Muscle layer of duodenum (tissue), 2 donors: Measurements from ENCODE around the gene CCDC51.

ENCODE experiments used
- H3K27ac ChIP-seq: one replicate; pipeline ENCODE4 v1.7.0; 2013; ENCODE audit warnings: mild to moderate bottlenecking, low read length
- H3K27me3 ChIP-seq: one replicate; pipeline ENCODE4 v1.7.0; 2013; ENCODE audit warnings: low read depth, mild to moderate bottlenecking, control low read depth, low read length
- H3K36me3 ChIP-seq, 2 donors: one replicate each; pipeline ENCODE4 v1.7.0; 2013; ENCODE audit warnings: low read length in 2 of 2, control low read depth in 1 of 2, mild to moderate bottlenecking in 1 of 2; ENCODE audit not compliant: insufficient read depth in 2 of 2, control insufficient read depth in 1 of 2
- H3K4me1 ChIP-seq, 2 donors: one replicate each; pipeline ENCODE4 v1.7.0; 2013; ENCODE audit warnings: low read length in 2 of 2, mild to moderate bottlenecking in 2 of 2, control low read depth in 1 of 2, moderate library complexity in 1 of 2; ENCODE audit not compliant: insufficient read depth in 2 of 2, control insufficient read depth in 1 of 2
- H3K4me3 ChIP-seq, 2 donors: one replicate each; pipeline ENCODE4 v1.7.0; 2013; ENCODE audit warnings: low read length in 2 of 2, low read depth in 1 of 2, mild to moderate bottlenecking in 1 of 2
- H3K9me3 ChIP-seq, 2 donors: one replicate each; pipeline ENCODE4 v1.7.0; 2013; ENCODE audit warnings: low read length in 2 of 2, control low read depth in 1 of 2, mild to moderate bottlenecking in 1 of 2; ENCODE audit not compliant: control insufficient read depth in 1 of 2
- donor health status: healthy.

Gene CCDC51

DNA sequence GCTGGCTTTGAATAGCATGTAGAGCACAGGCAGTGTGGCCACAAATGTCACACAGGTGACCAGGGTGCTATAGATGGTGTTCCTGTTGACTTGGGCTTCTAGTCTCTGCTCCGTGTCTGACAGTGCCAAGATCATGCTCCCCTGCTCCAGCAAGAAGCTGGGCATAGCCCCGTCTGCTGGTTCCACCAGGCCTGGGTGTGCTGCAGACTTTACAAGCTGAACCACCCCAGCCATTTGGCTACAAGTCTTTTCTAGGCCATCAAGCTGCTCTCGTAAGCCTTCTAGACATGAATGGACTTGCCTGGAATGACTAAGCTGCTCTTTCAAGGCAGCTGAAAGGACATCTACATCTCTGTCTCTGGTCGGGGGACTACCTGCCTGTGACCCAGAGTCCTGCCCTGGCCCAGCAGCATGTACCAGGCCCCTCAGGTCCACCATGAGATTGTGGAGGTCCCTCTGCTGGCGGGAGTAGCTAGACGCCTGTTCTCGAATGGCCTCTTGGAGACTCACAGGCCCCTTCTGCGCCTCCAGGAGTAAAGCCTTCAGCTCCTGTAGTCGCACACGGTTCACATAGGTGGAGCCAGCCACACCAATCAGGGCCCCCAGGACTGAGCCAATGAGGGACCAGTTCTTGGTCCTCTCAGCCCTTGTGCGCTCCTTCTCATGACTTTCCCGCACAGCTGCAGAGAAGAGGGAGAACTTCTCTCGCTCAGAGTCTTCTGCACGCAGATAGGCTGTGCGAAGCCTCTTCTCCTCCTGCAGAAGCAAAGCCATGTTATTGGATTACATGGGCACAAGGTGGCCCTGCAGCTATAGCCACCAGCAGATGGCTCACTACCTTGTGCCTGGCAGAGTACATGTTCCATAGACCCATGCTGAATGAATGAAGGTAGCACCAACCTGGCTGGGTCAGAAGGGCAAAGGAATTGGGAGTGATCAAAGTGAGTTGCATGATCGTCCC lies 7.2 kb downstream of the CCDC51 start:
- H3K4me3 ChIP-seq = no peak overlapping the region
- H3K4me1 ChIP-seq = peaks cover 19 to 33% of the 10 kb centered on the region in 2 donors
- H3K36me3 ChIP-seq = peaks cover 9 to 13% of the 10 kb centered on the region in 2 donors
- no peaks in the 10 kb centered on the region for H3K27me3 ChIP-seq
- peak overlapping the region; percentile 50 for H3K27ac ChIP-seq
- no peaks in the 10 kb centered on the region for H3K9me3 ChIP-seq

DNA sequence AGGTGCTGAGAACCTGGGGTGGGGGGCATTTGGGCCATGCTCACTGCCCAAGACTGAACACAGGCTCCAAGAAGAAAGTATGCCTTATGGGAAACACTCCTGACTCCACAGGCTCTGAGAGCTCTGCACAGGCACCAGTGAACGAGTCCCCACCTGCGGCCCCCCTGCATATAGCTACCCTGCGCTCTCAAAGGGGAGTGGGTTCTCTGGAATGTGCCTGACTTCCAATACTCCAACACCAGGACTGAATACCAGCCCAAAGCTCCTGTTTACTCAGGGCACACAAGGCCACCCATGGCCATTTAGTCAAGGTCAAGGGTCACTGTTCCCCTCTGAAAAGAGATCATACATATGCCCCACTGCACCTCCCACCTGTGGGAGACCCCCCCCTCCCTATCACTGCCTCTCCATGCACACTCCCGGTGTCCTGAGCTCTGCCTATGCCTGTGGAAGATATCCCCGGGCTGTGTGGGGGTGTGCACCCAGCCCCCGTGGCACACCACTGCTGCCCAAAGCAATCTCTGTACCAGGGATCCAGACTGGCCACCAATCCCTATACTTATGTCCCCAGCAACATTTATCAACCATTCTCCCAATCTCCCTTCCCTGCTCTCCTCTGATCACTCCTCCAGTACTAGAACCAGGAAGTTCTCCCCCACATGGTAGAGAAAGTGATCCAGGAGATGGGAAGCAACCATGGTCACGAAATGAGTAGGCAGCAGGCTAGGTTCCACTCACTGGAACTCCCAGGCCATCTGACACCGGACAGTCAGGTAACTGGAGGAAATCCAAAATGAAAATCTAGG lies 8.5 kb downstream of the CCDC51 start:
- H3K4me1 ChIP-seq = peaks cover 25 to 46% of the 10 kb centered on the region in 2 donors
- no peaks in the 10 kb centered on the region for H3K9me3 ChIP-seq
- H3K27me3 ChIP-seq = no peaks in the 10 kb centered on the region
- peak overlapping the region; percentile 74 for H3K27ac ChIP-seq
- H3K4me3 ChIP-seq = no peak overlapping the region
- H3K36me3 ChIP-seq = peaks cover 9 to 13% of the 10 kb centered on the region in 2 donors

- Histone ChIP-seq H3K4me1 (peaks cover 31 to 48% of the 10 kb centered on the region in 2 donors), H3K27me3 (no peaks in the 10 kb centered on the region), H3K27ac (peak overlapping the region; percentile 74), H3K9me3 (no peaks in the 10 kb centered on the region), H3K4me3 (no peak overlapping the region), H3K36me3 (peaks cover 9 to 13% of the 10 kb centered on the region in 2 donors)
Measured at GRCh38 chr3:48430708-48431101, 9.2 kb downstream of the CCDC51 start.

GRCh38 chr3:48429960-48430707 lies 9.8 kb downstream of the CCDC51 start, which contains the start of gene PLXNB1:
Gene PLXNB1, minus strand, starts transcription at chr3:48430086. Its CDS starts 5,475 bp downstream, at chr3:48424611.
- Histone ChIP-seq H3K27ac (peak within 1 kb of the TSS; percentile 74), H3K4me1 (peaks cover 31 to 53% of the 10 kb centered on the region in 2 donors), H3K4me3 (peak within 1 kb of the TSS; percentile 56 to 73), H3K9me3 (no peaks in the 10 kb centered on the region), H3K27me3 (no peaks in the 10 kb centered on the region), H3K36me3 (peaks cover 9 to 13% of the 10 kb centered on the region in 2 donors)

DNA sequence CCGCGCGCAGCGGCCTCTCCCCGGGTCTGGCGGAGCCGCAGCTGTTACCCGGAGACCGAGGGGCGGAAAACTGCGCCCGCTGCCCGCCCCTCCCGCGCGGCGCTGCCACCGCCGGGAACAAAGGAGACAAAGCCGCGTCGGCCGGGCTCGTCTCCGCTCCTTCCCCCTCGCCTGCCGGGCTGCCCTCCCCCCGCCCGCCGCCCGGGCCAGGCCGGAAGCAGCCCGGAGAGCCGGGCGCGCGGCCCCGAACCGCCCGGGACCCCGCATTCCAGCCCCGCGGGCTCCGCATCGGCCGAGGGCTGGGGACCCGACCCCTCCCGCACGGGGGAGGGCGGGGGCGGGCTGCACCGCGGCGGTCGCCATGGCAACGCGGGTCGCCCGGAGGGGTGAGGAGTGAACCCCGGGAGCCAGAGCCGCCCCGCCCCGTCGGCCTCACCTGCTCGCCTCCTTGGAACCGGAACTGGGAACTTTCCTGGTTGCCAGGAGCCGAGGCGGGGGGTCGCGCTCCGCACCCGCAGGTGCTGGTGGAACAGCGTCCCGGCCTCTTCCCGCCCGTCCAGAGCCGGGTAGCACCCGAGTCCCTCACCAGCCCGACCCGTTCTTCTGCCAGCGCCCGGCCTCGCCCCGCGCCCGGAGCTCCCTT lies 10.5 kb downstream of the CCDC51 start:
- H3K27ac ChIP-seq = peak overlapping the region; percentile 74

GRCh38 chr3:48428572-48429316 lies 11.2 kb downstream of the CCDC51 start:
- Histone ChIP-seq H3K4me1 (peaks cover 31 to 66% of the 10 kb centered on the region in 2 donors), H3K27me3 (no peaks in the 10 kb centered on the region), H3K9me3 (no peaks in the 10 kb centered on the region), H3K27ac (peak overlapping the region; percentile 84), H3K36me3 (peaks cover 9 to 13% of the 10 kb centered on the region in 2 donors), H3K4me3 (peak overlapping the region; percentile 55 to 73)

More for the DNA sequence above, 10.5 kb downstream of the CCDC51 start:
- Histone ChIP-seq H3K4me3 (peak overlapping the region; percentile 56 to 73), H3K36me3 (peaks cover 9 to 13% of the 10 kb centered on the region in 2 donors), H3K27me3 (no peaks in the 10 kb centered on the region), H3K9me3 (no peaks in the 10 kb centered on the region), H3K4me1 (peaks cover 31 to 60% of the 10 kb centered on the region in 2 donors)

GRCh38 chr3:48428088-48428571 lies 11.8 kb downstream of the CCDC51 start:
- Histone ChIP-seq H3K27ac (peak overlapping the region; percentile 84), H3K9me3 (no peaks in the 10 kb centered on the region), H3K4me3 (peak overlapping the region; percentile 55 to 73), H3K36me3 (peaks cover 11 to 12% of the 10 kb centered on the region in 2 donors), H3K4me1 (peaks cover 30 to 66% of the 10 kb centered on the region in 2 donors), H3K27me3 (no peaks in the 10 kb centered on the region)

- H3K4me1 ChIP-seq = peaks cover 25 to 66% of the 10 kb centered on the region in 2 donors
- H3K27ac ChIP-seq = peak overlapping the region; percentile 84
- no peaks in the 10 kb centered on the region for H3K9me3 ChIP-seq
- H3K4me3 ChIP-seq = peak overlapping the region; percentile 55 to 73
- no peaks in the 10 kb centered on the region for H3K27me3 ChIP-seq
- H3K36me3 ChIP-seq = peaks cover 5 to 8% of the 10 kb centered on the region in 2 donors
Measured at GRCh38 chr3:48427630-48427962, 12.3 kb downstream of the CCDC51 start.

DNA sequence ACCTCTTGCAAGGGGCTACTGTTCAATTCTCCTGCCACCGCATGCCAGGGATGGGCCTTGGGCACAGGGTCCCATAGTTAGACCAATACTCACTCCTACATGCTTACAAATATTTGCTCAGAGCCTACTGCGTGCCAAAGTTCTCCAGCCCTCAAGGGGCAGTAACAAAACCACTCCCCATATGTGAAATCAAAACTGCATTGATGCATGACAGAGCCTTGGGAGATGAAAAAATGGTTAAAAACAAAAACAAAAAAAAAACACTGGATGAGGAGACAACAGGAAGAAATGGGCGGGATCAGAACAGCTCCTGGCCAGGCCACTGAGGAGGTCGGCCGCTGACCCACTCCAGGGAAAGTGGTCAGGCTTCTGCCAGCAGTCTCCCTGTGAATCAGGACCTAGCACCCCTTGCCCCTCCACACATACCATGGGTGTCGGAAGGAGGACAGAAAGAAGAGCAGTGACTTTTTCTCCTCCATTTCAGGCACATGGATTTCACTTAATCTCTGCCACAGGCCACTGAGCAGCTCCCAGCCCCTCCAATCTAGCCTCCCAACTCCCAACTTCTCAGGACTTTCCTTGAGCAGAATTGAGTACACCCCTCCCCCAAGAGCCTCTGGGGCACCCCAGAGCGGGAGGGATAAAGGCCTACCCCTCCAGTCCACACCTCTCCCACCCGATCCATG lies 12.8 kb downstream of the CCDC51 start:
- H3K36me3 ChIP-seq = peaks cover under 1 to 5% of the 10 kb centered on the region in 2 donors
- peak overlapping the region; percentile 55 to 73 for H3K4me3 ChIP-seq
- no peaks in the 10 kb centered on the region for H3K9me3 ChIP-seq
- H3K27me3 ChIP-seq = no peaks in the 10 kb centered on the region
- H3K4me1 ChIP-seq = peaks cover 24 to 71% of the 10 kb centered on the region in 2 donors
- H3K27ac ChIP-seq = peak overlapping the region; percentile 84
